HL-60 (cell line): ENCODE measurements around the gene IGF1.

Experiments
- DNase-seq, 2 experiments: peaks; one replicate each; pipeline ENCODE4 v3.0.0-alpha.2; 2010 to 2020; ENCODE audit warnings: low read depth in 1 of 2, low spot score in 1 of 2
- H3K27ac ChIP-seq: fragments of 250-450 bp; sonication (Bioruptor Pico); replicated peaks from 2 replicates; pipeline ENCODE4 v1.5.1; 2020; ENCODE audit warnings: mild to moderate bottlenecking, moderate library complexity
- H3K27me3 ChIP-seq: fragments of 250-450 bp; sonication (Bioruptor Pico); 2 replicates; pipeline ENCODE4 v1.5.1; 2021; ENCODE audit warnings: mild to moderate bottlenecking, moderate library complexity; ENCODE audit not compliant: insufficient read depth, poor library complexity, severe bottlenecking
- H3K4me3 ChIP-seq: replicated peaks from 2 replicates; pipeline ENCODE4 v1.5.1; 2011; ENCODE audit warnings: mild to moderate bottlenecking, control low read depth, low read length; ENCODE audit not compliant: insufficient read depth
- CTCF ChIP-seq: IDR thresholded peaks from one replicate; pipeline ENCODE4 v1.5.1; 2011; ENCODE audit warnings: low read length, control low read depth, inconsistent platforms; ENCODE audit not compliant: insufficient read depth
- GABPA ChIP-seq: IDR thresholded peaks from 2 replicates; pipeline ENCODE4 v1.6.1; 2012; ENCODE audit warnings: low read depth
- POLR2AphosphoS5 ChIP-seq: IDR thresholded peaks from 2 replicates; pipeline ENCODE4 v1.6.1; 2012; ENCODE audit warnings: low read depth
- REST ChIP-seq: IDR thresholded peaks from 2 replicates; pipeline ENCODE4 v1.6.1; 2012; ENCODE audit warnings: low read depth; ENCODE audit not compliant: insufficient replicate concordance
- SPI1 ChIP-seq: IDR thresholded peaks from 2 replicates; pipeline ENCODE4 v1.6.1; 2012; ENCODE audit warnings: low read depth, mild to moderate bottlenecking, borderline replicate concordance

Gene IGF1

GRCh38 chr12:102471556-102471955, 8.8 kb downstream of the IGF1 start:
- no peak for TF ChIP-seq GABPA
- no peak for TF ChIP-seq POLR2AphosphoS5
- TF ChIP-seq CTCF: no peak
- TF ChIP-seq SPI1: no peak
- TF ChIP-seq REST: no peak
- DNase-seq: no peak
- H3K4me3 ChIP-seq: no peak overlapping the region

GRCh38 chr12:102470945-102471344, 9.4 kb downstream of the IGF1 start:
- DNase-seq: no peak
- Histone ChIP-seq H3K4me3 (no peak overlapping the region), H3K27me3 (peaks cover 3% of the 10 kb centered on the region), H3K27ac (no peak overlapping the region)
- TF ChIP-seq REST (no peak), GABPA (no peak), POLR2AphosphoS5 (no peak), CTCF (no peak), SPI1 (no peak)

More at GRCh38 chr12:102471556-102471955, 8.8 kb downstream of the IGF1 start:
- Histone ChIP-seq H3K27ac (no peak overlapping the region), H3K27me3 (peaks cover 3% of the 10 kb centered on the region)

- DNase-seq: no peak
- H3K4me3 ChIP-seq: no peak overlapping the region
- H3K27ac ChIP-seq: no peak overlapping the region
- peaks cover 3% of the 10 kb centered on the region for H3K27me3 ChIP-seq
- TF ChIP-seq SPI1: no peak
- no peak for TF ChIP-seq POLR2AphosphoS5
- no peak for TF ChIP-seq GABPA
- no peak for TF ChIP-seq CTCF
These were observed 12.0 kb downstream of the IGF1 start for GRCh38 chr12:102468261-102468915.
